ENCODE measurements around the gene ACER3. TPM values are rescaled to one million over a fixed set of nuclear protein-coding genes. Genes with fewer than 3 reads are reported as not detected.
A peak's percentile ranks its signal among the peaks of the same experiment; 100 is the strongest.
"Not testable (repeated sequence)": the region's sequence is repeated elsewhere in the genome, so short reads cannot be mapped to it uniquely, and the experiment has no call there.

ACER3 gene
- total RNA-seq (10 to 100 TPM in 5 of 9 donors, 1 to 10 TPM in 4; 4.8 to 17.0 (median 12.8) TPM), polyA plus RNA-seq (1 to 10 TPM; 3.2 to 5.9 TPM)
- long read RNA-seq, donor 1, full-length matches to known transcripts: 5 of 8 reads
- long read RNA-seq, donor 1, partial matches to known transcripts: 1 of 8 reads
- long read RNA-seq, donor 1, other reads (novel, unspliced or antisense): 2 of 8 reads
- long read RNA-seq, donor 2, full-length matches to known transcripts: 14 of 17 reads
- long read RNA-seq, donor 2, partial matches to known transcripts: 0 of 17 reads
- long read RNA-seq, donor 2, other reads (novel, unspliced or antisense): 3 of 17 reads
- long read RNA-seq, donor 3, full-length matches to known transcripts: 13 of 16 reads
- long read RNA-seq, donor 3, partial matches to known transcripts: 1 of 16 reads
- long read RNA-seq, donor 3, other reads (novel, unspliced or antisense): 2 of 16 reads

- Histone ChIP-seq H3K36me3 (no peaks in the 10 kb centered on the region), H3K27ac (peak within 1 kb of the TSS; percentile 54 to 93 (median 88)), H3K4me1 (peaks cover 0 to 70% (median 16%) of the 10 kb centered on the region in 12 donors), H3K27me3 (no peaks in the 10 kb centered on the region), H3K9me3 (no peaks in the 10 kb centered on the region), H3K4me3 (peak within 1 kb of the TSS; percentile 48 to 98 (median 80))
- intact Hi-C loops (cut with DNase I): loop anchor here in 4 of 10 donors (5.0 to 10.0 kb wide), 5 partner anchors 46 to 56 kb away; no protein-coding TSS in a partner anchor
- TF ChIP-seq CTCF (IDR thresholded peaks at IDR 0.05): peak in 4 of 12 donors; percentile 5 to 18 (median 10)
- peak; percentile 72 to 85 for TF ChIP-seq POLR2A (IDR thresholded peaks at IDR 0.05)
- ATAC-seq (peak; percentile 95 to 100 (median 98)), DNase-seq (peak; percentile 93 to 97 (median 94))
- 1% methylated on average over 51 to 73 of the region's 73 CpGs for WGBS, 4 donors
Measured at GRCh38 chr11:76860539-76861475, at the start of gene ACER3. Gene ACER3 (plus strand): TSS chr11:76860918. CDS start chr11:76860977, 59 bp downstream.

- Histone ChIP-seq H3K27me3 (no peaks in the 10 kb centered on the region), H3K9me3 (peaks cover 0 to 22% (median 11%) of the 10 kb centered on the region in 12 donors), H3K27ac (no peak overlapping the region), H3K4me3 (no peak overlapping the region), H3K4me1 (peaks cover 0 to 18% (median 7%) of the 10 kb centered on the region in 12 donors), H3K36me3 (no peaks in the 10 kb centered on the region)
- TF ChIP-seq CTCF (IDR thresholded peaks at IDR 0.05): no peak
- no peak for TF ChIP-seq POLR2A (IDR thresholded peaks at IDR 0.05)
- 94 to 98% (median 96%) methylated on average over 4 of the region's 4 CpGs for WGBS, 4 donors
- intact Hi-C loops (cut with DNase I): loop anchor here in 5 of 10 donors (2.0 to 10.0 kb wide), 3 partner anchors 26 to 108 kb away; partner anchors contain the start of gene ACER3 (in 1 of the 5)
- DNase-seq (no peak), ATAC-seq (no peak)
Measured at GRCh38 chr11:76811259-76811658, 49.5 kb upstream of the ACER3 start.

GRCh38 chr11:76814414-76814813 lies 46.3 kb upstream of the ACER3 start:
- Histone ChIP-seq H3K36me3 (no peaks in the 10 kb centered on the region), H3K4me3 (no peak overlapping the region), H3K4me1 (peaks cover 0 to 8% (median 0%) of the 10 kb centered on the region in 12 donors), H3K27ac (no peak overlapping the region), H3K27me3 (no peaks in the 10 kb centered on the region), H3K9me3 (peaks cover 0 to 32% (median 11%) of the 10 kb centered on the region in 12 donors)
- DNase-seq (no peak), ATAC-seq (no peak)
- TF ChIP-seq CTCF (IDR thresholded peaks at IDR 0.05) (no peak), POLR2A (IDR thresholded peaks at IDR 0.05) (no peak)
- WGBS, 4 donors: 95 to 99% (median 98%) methylated on average over 2 of the region's 2 CpGs
- intact Hi-C loops (cut with DNase I): loop anchor here in 1 of 10 donors (10.0 kb wide), 1 partner anchor 50 kb away; the partner anchor contains the start of gene ACER3

- H3K4me3 ChIP-seq, DNase-seq, H3K27ac ChIP-seq, H3K27me3 ChIP-seq, H3K4me1 ChIP-seq, H3K36me3 ChIP-seq, ATAC-seq: not testable (repeated sequence)
- peaks cover 0 to 32% (median 11%) of the 10 kb centered on the region in 12 donors for H3K9me3 ChIP-seq
- intact Hi-C loops (cut with DNase I): loop anchor here in 1 of 10 donors (10.0 kb wide), 1 partner anchor 49 kb away; the partner anchor contains the start of gene ACER3
- 92 to 94% (median 93%) methylated on average over 7 of the region's 7 CpGs for WGBS, 4 donors
Measured at GRCh38 chr11:76815678-76816077, 45.0 kb upstream of the ACER3 start.

Data from heart left ventricle (tissue), 16 donors.